ENCODE data around the gene RAB30. TPM values are rescaled to one million over a fixed set of nuclear protein-coding genes. Genes with fewer than 3 reads are reported as not detected.

RAB30 gene
- total RNA-seq (2021) (11.6 and 15.0 TPM in 2 replicates), Bru-seq, nascent RNA (percentile 69 among the genes with signal in this experiment), BruChase-seq, experiment 1, labeled RNA remaining after a 2-hour chase (percentile 81 among the genes with signal in this experiment), BruChase-seq, experiment 2, labeled RNA remaining after a 6-hour chase (percentile 65 among the genes with signal in this experiment)
- long read RNA-seq, full-length matches to known transcripts = 12 of 20 reads
- long read RNA-seq, partial matches to known transcripts = 3 of 20 reads
- long read RNA-seq, other reads (novel, unspliced or antisense) = 5 of 20 reads

GRCh38 chr11:83071567-83072349 lies at the start of gene RAB30:
Gene RAB30 (minus strand): TSS chr11:83071897. CDS start chr11:82997316, 74,581 bp downstream.
- intact Hi-C loops (cut with micrococcal nuclease; ENCODE audit: unreplicated experiment) = loop anchor here (2.0 kb wide), 1 partner anchor 85 kb away; the partner anchor contains the start of gene PCF11
- no peak for TF ChIP-seq EZH2 (IDR thresholded peaks at IDR 0.05; ENCODE audit: borderline replicate concordance, low read depth, low read length, poor library complexity, severe bottlenecking)
- no peak for TF ChIP-seq CTCF (conservative IDR thresholded peaks at IDR 0.05; ENCODE audit: low read depth, low read length)
- Histone ChIP-seq H3K27me3 (replicated peaks; ENCODE audit: insufficient read depth, low read depth, low read length, poor library complexity) (no peaks in the 10 kb centered on the region), H3K4me3 (ENCODE audit: low read depth, low read length, poor library complexity, severe bottlenecking) (peak within 1 kb of the TSS; percentile 65), H3K27ac (ENCODE audit: low read depth, low read length, poor library complexity, severe bottlenecking) (peak within 1 kb of the TSS; percentile 85), H3K36me3 (ENCODE audit: insufficient read depth, low read length, poor library complexity, severe bottlenecking) (peaks cover 20% of the 10 kb centered on the region), H3K4me1 (ENCODE audit: insufficient read depth, low read length, poor library complexity, severe bottlenecking) (peaks cover 7% of the 10 kb centered on the region), H3K9me3 (ENCODE audit: low read depth, low read length, poor library complexity, severe bottlenecking) (no peaks in the 10 kb centered on the region)
- peak; percentile 100 for DNase-seq (ENCODE audit: low spot score)
- POLR2A ChIA-PET (ENCODE audit: low non-redundant PET) = interaction anchor here (0.6 to 1.0 kb wide), 2 partner anchors 9 to 11 kb away, joined by 3 to 6 read pairs; no protein-coding TSS in a partner anchor
- BruUV-seq (replicated peaks) = no TSS peak
- CTCF ChIA-PET = no interaction called here

DNA sequence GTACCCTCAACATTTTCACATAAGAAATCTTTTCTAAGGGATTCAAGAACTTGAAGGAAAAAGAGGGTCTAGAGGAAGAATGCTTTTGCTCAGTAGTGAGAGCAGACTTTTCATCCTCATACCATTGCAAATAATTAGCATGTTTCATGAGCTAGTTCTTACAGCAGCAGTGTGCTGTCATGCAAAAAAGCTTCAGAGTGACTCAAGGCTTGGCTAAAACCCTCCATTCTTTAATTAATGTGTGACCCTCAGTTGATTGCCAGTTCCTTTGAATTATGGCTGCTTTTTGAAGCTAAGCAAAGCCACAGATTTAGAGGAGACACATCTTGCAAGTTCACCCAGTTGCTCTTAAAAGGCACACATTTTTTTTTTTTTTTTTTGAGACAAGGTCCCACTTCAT lies 48.6 kb upstream of the RAB30 start:
- Histone ChIP-seq H3K27me3 (replicated peaks; ENCODE audit: insufficient read depth, low read depth, low read length, poor library complexity) (no peaks in the 10 kb centered on the region), H3K4me3 (ENCODE audit: low read depth, low read length, poor library complexity, severe bottlenecking) (no peak overlapping the region), H3K4me1 (ENCODE audit: insufficient read depth, low read length, poor library complexity, severe bottlenecking) (no peaks in the 10 kb centered on the region), H3K9me3 (ENCODE audit: low read depth, low read length, poor library complexity, severe bottlenecking) (no peaks in the 10 kb centered on the region), H3K36me3 (ENCODE audit: insufficient read depth, low read length, poor library complexity, severe bottlenecking) (no peaks in the 10 kb centered on the region), H3K27ac (ENCODE audit: low read depth, low read length, poor library complexity, severe bottlenecking) (no peak overlapping the region)
- POLR2A ChIA-PET (ENCODE audit: low non-redundant PET) = interaction anchor here (0.6 kb wide), 1 partner anchor 38 kb away, joined by 3 read pairs; no protein-coding TSS in a partner anchor
- BruUV-seq (replicated peaks) = no TSS peak
- CTCF ChIA-PET = no interaction called here
- intact Hi-C loops (cut with micrococcal nuclease; ENCODE audit: unreplicated experiment) = no loop called here
- no peak for TF ChIP-seq CTCF (conservative IDR thresholded peaks at IDR 0.05; ENCODE audit: low read depth, low read length)
- TF ChIP-seq EZH2 (IDR thresholded peaks at IDR 0.05; ENCODE audit: borderline replicate concordance, low read depth, low read length, poor library complexity, severe bottlenecking) = no peak
- DNase-seq (ENCODE audit: low spot score) = no peak

DNA sequence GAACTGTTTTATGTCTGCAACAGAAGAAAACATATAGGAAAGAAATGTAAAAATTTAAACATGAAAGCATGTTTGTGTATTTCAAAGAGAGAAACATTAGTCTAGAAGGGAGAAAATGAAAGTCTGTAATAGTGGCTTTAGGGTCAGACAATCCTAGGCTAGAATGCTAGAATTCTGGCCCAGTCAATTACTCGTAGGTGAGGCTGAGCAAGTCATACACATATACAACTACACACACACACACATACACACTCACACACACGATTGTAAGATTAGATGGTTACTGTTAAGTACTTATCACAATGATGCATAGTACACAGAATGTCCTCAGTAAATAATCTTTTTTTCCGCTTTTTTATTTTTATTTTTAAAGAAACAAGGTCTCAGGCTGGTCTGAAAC lies 47.5 kb upstream of the RAB30 start:
- ChIA-PET POLR2A (ENCODE audit: low non-redundant PET) (no interaction called here), CTCF (no interaction called here)
- Histone ChIP-seq H3K4me1 (ENCODE audit: insufficient read depth, low read length, poor library complexity, severe bottlenecking) (no peaks in the 10 kb centered on the region), H3K9me3 (ENCODE audit: low read depth, low read length, poor library complexity, severe bottlenecking) (no peaks in the 10 kb centered on the region), H3K27ac (ENCODE audit: low read depth, low read length, poor library complexity, severe bottlenecking) (no peak overlapping the region), H3K36me3 (ENCODE audit: insufficient read depth, low read length, poor library complexity, severe bottlenecking) (no peaks in the 10 kb centered on the region), H3K4me3 (ENCODE audit: low read depth, low read length, poor library complexity, severe bottlenecking) (no peak overlapping the region), H3K27me3 (replicated peaks; ENCODE audit: insufficient read depth, low read depth, low read length, poor library complexity) (no peaks in the 10 kb centered on the region)
- intact Hi-C loops (cut with micrococcal nuclease; ENCODE audit: unreplicated experiment) = no loop called here
- no TSS peak for BruUV-seq (replicated peaks)
- no peak for TF ChIP-seq EZH2 (IDR thresholded peaks at IDR 0.05; ENCODE audit: borderline replicate concordance, low read depth, low read length, poor library complexity, severe bottlenecking)
- TF ChIP-seq CTCF (conservative IDR thresholded peaks at IDR 0.05; ENCODE audit: low read depth, low read length) = no peak
- no peak for DNase-seq (ENCODE audit: low spot score)

Data from A673 (cell line).